ACC112 (cell line): ENCODE data around the gene USP13.

ENCODE experiments used
- H2AFZ ChIP-seq: fragments of 200-600 bp; sonication (generic); one replicate; pipeline ENCODE4 v1.6.0; 2017; ENCODE audit warnings: antibody characterized with exemption, low read length; ENCODE audit not compliant: unreplicated experiment
- H3K27ac ChIP-seq: fragments of 200-600 bp; sonication (generic); 2 replicates; pipeline ENCODE4 v1.5.1; 2014; ENCODE audit warnings: low read depth, mild to moderate bottlenecking, antibody characterized with exemption, low read length, moderate library complexity
- H3K27me3 ChIP-seq: fragments of 200-600 bp; sonication (generic); 2 replicates; pipeline ENCODE4 v1.6.1; 2014; ENCODE audit warnings: mild to moderate bottlenecking, antibody characterized with exemption, low read length, moderate library complexity, mixed read lengths; ENCODE audit not compliant: insufficient read depth
- H3K36me3 ChIP-seq: fragments of 200-600 bp; sonication (generic); 2 replicates; pipeline ENCODE4 v1.6.1; 2016; ENCODE audit warnings: mild to moderate bottlenecking, antibody characterized with exemption, low read length, moderate library complexity, mixed read lengths; ENCODE audit not compliant: insufficient read depth
- H3K4me1 ChIP-seq: fragments of 200-600 bp; sonication (generic); one replicate; pipeline ENCODE4 v1.6.1; 2016; ENCODE audit warnings: low read length, mixed read lengths; ENCODE audit not compliant: insufficient read depth, unreplicated experiment, control insufficient read depth
- H3K4me3 ChIP-seq: fragments of 200-600 bp; sonication (generic); 2 replicates; pipeline ENCODE4 v1.5.1; 2014; ENCODE audit warnings: mild to moderate bottlenecking, low read depth, low read length
- H3K79me2 ChIP-seq: fragments of 200-600 bp; sonication (generic); one replicate; pipeline ENCODE4 v1.6.0; 2016; ENCODE audit warnings: low read length; ENCODE audit not compliant: control insufficient read depth, unreplicated experiment, insufficient read depth

The USP13 gene

DNA sequence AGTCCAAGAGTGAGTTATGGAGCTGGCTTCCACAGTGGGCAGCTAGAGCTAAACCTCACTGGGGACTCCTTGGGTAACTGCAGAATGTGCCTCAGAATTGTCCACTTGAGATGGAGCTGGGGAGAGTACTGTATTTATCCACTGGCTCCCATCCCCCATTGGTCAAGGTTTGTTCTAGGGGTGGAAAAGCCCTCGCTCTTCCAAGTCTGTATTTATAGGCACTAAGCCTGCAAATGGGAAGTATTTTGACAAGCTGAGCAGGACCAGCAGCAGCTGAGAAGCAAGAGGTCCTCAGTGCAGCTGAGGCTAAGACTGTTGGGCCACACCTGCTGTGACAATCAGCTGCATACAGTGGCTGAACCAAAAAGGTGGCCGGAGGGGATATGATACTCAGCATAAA lies 5.8 kb downstream of the USP13 start:
- H2AFZ ChIP-seq: no peak overlapping the region
- peaks cover 11% of the 10 kb centered on the region for H3K4me1 ChIP-seq
- peaks cover 84% of the 10 kb centered on the region for H3K79me2 ChIP-seq
- H3K27ac ChIP-seq: no peak overlapping the region
- no peaks in the 10 kb centered on the region for H3K27me3 ChIP-seq
- H3K36me3 ChIP-seq: no peaks in the 10 kb centered on the region; the same call in 1 of the 2 replicates
- no peak overlapping the region for H3K4me3 ChIP-seq

DNA sequence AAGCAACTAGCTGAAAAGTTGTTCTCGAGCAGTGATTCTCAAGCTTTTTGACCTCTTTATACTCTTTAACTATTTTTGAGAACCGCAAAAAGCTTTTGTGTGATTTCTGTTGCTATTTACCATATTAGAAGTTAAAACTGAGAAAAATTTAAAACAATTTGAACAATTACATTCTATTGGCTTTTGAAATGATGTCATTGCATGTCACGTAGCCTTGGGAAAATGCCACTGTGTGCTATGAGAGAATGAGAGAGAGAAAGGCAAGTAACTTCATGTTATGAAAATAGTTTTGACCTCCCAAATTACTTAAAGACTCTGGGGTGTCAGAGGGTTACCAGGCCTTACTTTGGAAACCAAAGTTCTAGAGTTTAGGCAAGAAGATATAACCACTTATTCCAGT lies 8.0 kb downstream of the USP13 start:
- no peaks in the 10 kb centered on the region for H3K27me3 ChIP-seq
- H3K36me3 ChIP-seq: no peaks in the 10 kb centered on the region; the same call in 1 of the 2 replicates
- no peaks in the 10 kb centered on the region for H3K4me1 ChIP-seq
- H3K27ac ChIP-seq: no peak overlapping the region
- H3K4me3 ChIP-seq: no peak overlapping the region
- H2AFZ ChIP-seq: no peak overlapping the region
- peaks cover 76% of the 10 kb centered on the region for H3K79me2 ChIP-seq

DNA sequence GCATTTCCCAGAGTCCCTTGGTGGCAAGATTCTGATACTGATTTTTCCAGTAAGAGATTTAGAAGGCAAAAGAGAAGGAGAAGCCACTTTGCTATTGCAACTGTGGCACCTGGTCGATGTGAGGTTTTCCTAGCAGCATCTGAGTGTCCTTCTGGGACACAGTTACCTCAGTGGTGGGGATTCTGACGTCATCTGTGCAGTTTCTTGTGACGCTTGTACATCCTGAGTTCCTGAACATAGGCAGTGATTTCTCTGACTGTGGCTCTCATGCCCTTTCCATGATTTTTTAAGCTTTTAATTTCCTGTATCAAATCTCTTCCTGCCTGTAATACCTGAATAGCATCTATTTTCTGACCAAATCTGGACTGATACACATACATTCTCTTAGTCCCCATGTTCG lies 8.9 kb downstream of the USP13 start:
- Histone ChIP-seq H3K36me3 (no peaks in the 10 kb centered on the region), H3K4me1 (peaks cover 6% of the 10 kb centered on the region), H3K79me2 (peaks cover 74% of the 10 kb centered on the region), H2AFZ (no peak overlapping the region), H3K27ac (no peak overlapping the region), H3K27me3 (no peaks in the 10 kb centered on the region), H3K4me3 (no peak overlapping the region)

DNA sequence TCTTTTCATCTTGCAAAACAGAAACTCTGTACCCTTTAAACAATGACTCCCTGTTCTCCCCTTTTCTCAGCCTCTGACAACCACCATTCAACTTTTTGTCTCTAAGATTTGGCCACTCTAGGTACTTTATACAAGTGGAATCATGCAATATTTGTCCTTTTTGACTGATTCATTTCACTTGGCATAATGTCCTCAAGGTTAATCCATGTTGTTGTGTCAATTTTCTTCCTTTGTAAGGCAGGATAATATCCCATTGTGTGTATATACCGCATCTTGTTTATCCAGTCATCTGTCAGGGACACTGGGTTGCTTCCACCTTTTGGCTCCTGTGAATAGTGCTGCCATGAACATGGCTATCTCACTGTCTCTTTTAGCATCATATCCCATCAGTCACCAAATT lies 10.3 kb downstream of the USP13 start:
- Histone ChIP-seq H3K27ac (no peak overlapping the region), H3K79me2 (peaks cover 80% of the 10 kb centered on the region), H3K4me3 (no peak overlapping the region), H2AFZ (no peak overlapping the region), H3K27me3 (no peaks in the 10 kb centered on the region), H3K36me3 (no peaks in the 10 kb centered on the region), H3K4me1 (peaks cover 6% of the 10 kb centered on the region)

DNA sequence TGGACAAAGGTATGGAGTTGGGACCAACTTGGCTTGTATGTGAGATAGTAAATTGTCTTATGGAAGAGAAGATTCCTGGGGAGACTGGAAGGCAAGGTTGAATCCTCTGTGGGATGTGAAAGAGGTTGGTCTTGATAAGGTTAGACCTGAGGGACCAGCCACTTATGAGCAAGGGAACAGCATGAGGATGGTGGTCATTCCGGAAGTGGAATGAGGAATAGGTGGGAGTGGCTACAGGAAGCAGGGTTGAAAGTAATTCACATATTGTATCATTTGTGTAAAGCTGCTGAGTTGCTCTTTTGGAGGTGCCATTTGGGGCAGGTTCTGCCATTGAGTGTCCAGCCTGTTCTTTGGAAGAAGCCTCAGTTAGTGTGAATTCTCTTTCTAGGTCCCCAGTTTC lies 13.2 kb downstream of the USP13 start:
- peaks cover 6% of the 10 kb centered on the region for H3K4me1 ChIP-seq
- H3K4me3 ChIP-seq: no peak overlapping the region
- no peak overlapping the region for H2AFZ ChIP-seq
- H3K79me2 ChIP-seq: peaks cover 71% of the 10 kb centered on the region
- H3K36me3 ChIP-seq: no peaks in the 10 kb centered on the region
- H3K27me3 ChIP-seq: no peaks in the 10 kb centered on the region
- no peak overlapping the region for H3K27ac ChIP-seq

DNA sequence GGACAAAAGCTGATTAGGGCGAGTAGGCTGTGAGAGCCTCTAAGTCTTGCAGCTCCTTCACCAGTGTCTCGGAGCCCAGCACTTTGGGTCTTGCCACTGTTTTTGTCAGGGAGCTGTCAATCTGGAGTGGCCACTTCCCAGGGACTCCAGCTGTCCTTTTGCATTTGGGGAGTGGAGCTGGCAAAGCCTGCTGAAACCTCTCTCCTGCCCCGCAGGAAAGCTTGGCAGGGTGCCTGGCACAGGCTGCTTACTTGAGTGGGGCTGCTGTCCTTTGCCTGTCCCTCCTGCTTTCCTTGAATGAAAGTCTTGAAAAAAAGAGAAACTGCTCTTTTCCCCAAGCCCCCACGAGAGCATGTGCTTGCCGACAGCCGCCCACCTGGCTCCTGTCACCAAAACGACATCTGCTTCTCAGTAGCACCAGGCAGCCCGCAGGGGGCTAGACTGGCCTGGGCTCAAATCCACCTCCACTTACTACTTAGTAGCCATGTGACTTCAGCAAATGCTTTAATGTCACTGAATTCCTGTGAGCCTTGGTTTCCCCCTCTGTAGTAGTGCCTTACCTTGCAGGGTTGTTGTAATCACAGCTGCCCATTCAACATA lies 13.7 kb downstream of the USP13 start:
- Histone ChIP-seq H3K27me3 (no peaks in the 10 kb centered on the region), H3K4me3 (no peak overlapping the region), H3K36me3 (no peaks in the 10 kb centered on the region; the same call in 1 of the 2 replicates), H3K4me1 (peaks cover 6% of the 10 kb centered on the region), H3K79me2 (peaks cover 70% of the 10 kb centered on the region), H3K27ac (no peak overlapping the region), H2AFZ (no peak overlapping the region)

DNA sequence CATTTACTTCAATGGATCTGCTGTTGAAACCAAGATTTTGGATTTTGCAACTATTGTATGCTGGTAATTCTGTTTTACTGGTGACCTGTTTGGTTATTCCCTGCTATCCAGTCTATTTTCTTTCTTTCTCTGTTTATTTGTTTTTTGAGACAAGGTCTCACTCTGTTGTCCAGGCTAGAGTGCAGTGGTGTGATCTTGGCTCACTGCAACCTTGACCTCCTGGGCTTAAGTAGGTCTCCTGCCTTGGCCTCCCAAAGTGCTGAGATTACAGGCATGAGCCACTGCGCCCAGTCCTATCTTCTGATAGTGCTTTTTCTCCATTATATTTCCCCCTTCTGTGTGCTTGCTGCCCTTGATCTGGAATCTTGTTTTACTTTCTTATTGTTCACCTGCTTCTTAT lies 15.6 kb downstream of the USP13 start:
- Histone ChIP-seq H3K4me1 (peaks cover 6% of the 10 kb centered on the region), H3K79me2 (peaks cover 72% of the 10 kb centered on the region), H3K4me3 (no peak overlapping the region), H3K27me3 (no peaks in the 10 kb centered on the region), H2AFZ (no peak overlapping the region), H3K27ac (no peak overlapping the region), H3K36me3 (no peaks in the 10 kb centered on the region; the same call in 1 of the 2 replicates)

DNA sequence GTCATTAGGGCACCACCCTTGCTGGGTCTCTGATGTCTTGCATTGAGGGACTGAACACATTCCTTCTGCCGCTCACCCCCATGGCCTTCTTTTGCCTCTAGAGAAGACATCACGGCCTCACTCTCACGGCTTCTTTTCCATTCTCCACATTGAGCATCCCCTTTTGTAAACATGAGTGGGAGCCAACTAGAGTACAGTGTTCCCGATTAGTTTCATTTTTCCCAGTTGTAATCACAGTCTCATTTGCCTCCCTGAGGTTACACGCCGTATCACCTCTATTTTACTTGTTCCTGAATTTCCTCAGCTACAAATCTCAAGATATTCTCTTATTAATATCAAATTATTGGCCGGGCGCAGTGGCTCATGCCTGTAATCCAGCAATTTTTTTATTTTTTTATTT lies 17.5 kb downstream of the USP13 start:
- H3K4me3 ChIP-seq: no peak overlapping the region
- H3K27ac ChIP-seq: no peak overlapping the region
- no peaks in the 10 kb centered on the region for H3K27me3 ChIP-seq
- peaks cover 6% of the 10 kb centered on the region for H3K4me1 ChIP-seq
- peaks cover 71% of the 10 kb centered on the region for H3K79me2 ChIP-seq
- H3K36me3 ChIP-seq: no peaks in the 10 kb centered on the region; the same call in 1 of the 2 replicates
- H2AFZ ChIP-seq: no peak overlapping the region

DNA sequence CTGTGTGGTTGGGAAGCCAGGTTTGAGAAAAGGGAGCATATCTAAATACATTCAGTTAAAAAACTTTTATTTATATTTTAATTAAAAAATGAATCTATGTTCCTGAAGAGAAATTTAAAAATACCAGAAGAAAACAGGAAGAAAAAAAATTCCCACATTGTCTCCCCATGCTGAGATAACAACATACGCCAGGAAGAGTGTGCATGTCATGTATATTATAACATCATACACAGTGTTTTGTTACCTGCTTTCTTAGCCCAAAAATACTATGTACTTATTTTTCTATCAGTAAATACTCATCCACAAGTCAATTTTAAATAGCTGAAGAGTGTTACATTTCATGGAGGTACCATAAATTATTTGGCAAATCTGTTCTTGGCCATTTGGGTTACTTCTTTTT lies 18.5 kb downstream of the USP13 start:
- H3K27ac ChIP-seq: no peak overlapping the region
- H3K79me2 ChIP-seq: peaks cover 69% of the 10 kb centered on the region

DNA sequence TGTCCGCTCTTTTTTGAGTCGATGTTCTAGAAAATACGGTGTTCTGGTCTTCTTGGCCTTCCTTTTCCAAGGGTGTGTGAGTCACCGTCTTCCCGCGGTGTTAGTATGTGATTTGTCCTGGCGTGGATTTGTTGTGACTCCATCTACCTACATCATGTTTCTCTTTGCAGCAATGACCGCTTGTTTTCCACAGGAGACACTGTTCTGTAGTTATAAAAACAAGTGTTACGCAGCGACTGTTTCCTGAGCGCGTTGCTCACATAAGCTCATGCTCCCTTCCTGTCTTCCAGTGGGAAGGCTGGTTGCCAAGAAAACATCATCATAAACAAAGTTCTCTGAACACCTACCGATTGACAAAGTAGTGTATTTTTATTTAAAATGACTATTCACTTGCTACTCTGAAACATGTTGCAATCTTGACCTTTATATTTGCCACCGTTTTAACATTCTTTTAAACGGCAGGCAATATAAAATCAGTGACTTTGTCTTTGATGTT lies 19.0 kb downstream of the USP13 start:
- no peak overlapping the region for H3K27ac ChIP-seq

More for the DNA sequence above, 18.5 kb downstream of the USP13 start:
- H2AFZ ChIP-seq: no peak overlapping the region
- H3K36me3 ChIP-seq: no peaks in the 10 kb centered on the region; the same call in 1 of the 2 replicates
- H3K27me3 ChIP-seq: no peaks in the 10 kb centered on the region
- H3K4me1 ChIP-seq: peaks cover 3% of the 10 kb centered on the region
- no peak overlapping the region for H3K4me3 ChIP-seq

DNA sequence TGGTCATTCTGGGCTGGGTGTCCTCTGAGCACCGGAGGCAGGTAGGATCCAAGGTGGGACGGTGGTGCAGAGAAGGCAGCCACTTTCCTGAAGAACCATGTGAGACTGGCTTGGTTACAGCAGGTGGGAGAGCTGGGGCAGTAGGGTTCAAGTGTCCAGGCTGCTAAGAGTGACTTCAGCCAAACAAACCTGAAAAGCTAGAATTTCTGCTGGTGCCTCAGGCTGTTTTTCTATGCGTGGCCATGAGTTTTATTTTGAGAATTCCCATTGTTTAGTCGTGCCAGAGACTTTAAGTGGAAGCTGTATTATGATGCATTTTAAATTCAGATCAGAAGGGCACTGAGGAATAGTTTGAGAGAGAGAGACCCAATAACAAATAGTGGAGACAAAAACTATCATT lies 20.1 kb downstream of the USP13 start:
- Histone ChIP-seq H3K27me3 (no peaks in the 10 kb centered on the region), H3K4me3 (no peak overlapping the region), H2AFZ (no peak overlapping the region), H3K27ac (no peak overlapping the region), H3K4me1 (no peaks in the 10 kb centered on the region), H3K36me3 (no peaks in the 10 kb centered on the region; the same call in 1 of the 2 replicates), H3K79me2 (peaks cover 66% of the 10 kb centered on the region)

More for the DNA sequence above, 19.0 kb downstream of the USP13 start:
- Histone ChIP-seq H3K27me3 (no peaks in the 10 kb centered on the region), H3K36me3 (no peaks in the 10 kb centered on the region; the same call in 1 of the 2 replicates), H3K79me2 (peaks cover 68% of the 10 kb centered on the region), H3K4me1 (no peaks in the 10 kb centered on the region), H3K4me3 (no peak overlapping the region), H2AFZ (no peak overlapping the region)
